ENCODE data around the gene PKD2L2. TPM values are rescaled to one million over a fixed set of nuclear protein-coding genes. Genes with fewer than 3 reads are reported as not detected.

PKD2L2 gene
- total RNA-seq, 2 experiments from 2014 or later: not detected

DNA sequence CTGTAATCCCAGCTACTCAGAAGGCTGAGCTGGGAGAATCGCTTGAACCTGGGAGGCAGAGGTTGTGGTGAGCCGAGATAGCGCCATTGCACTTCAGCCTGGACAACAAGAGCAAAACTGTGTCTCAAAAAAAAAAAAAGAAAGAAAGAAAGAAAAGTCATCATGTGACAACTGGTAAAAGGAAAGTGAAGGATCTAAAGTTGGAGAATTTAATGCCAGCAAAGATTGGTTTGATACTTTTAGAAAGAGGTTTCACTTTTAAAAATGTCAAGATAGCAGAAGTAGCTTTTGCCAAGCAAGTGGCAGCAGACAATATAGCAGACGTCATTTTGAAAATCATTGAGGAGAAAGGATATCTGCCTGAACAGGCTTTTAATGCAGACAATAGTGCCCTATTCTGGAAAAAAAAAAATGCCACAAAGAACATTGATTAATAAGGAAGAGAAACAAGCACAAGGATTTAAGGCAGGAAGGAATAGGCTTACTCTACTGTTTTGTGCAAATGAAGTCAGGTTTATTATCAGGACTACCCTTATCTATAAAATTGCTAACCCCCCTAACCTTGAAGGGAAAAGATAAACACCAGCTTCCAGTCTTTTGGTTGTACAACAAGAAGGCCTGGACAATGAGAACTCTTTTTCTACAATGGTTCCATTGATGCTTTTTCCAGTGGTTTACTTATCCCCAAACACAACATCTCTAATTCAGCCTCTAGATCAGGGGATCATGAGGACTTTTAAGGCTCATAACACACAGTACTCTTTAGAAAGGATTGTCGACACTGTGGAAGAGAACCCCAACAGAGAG, 12.0 kb downstream of the PKD2L2 start:
- POLR2A ChIA-PET: interaction anchor here (0.7 to 1.1 kb wide), 2 partner anchors 10 to 11 kb away, joined by 3 read pairs; no protein-coding TSS in a partner anchor

GRCh38 chr5:137902408-137903133, 13.3 kb downstream of the PKD2L2 start:
- H3K9me3 ChIP-seq (ENCODE audit: low read length): no peaks in the 10 kb centered on the region
- no peaks in the 10 kb centered on the region for H3K36me3 ChIP-seq (ENCODE audit: insufficient read depth, low read length)
- no peak for DNase-seq (ENCODE audit: low spot score)
- ChIA-PET CTCF (ENCODE audit: unreplicated experiment) (interaction anchor here (0.6 kb wide), 1 partner anchor 13 kb away, joined by 3 read pairs; the partner anchor contains the start of gene PKD2L2), POLR2A (interaction anchor here (1.1 to 1.3 kb wide), 2 partner anchors 8 to 13 kb away, joined by 3 to 8 read pairs; partner anchors contain the start of gene PKD2L2)
- no peak overlapping the region for H3K4me2 ChIP-seq (ENCODE audit: low read length)
- H3K4me3 ChIP-seq (ENCODE audit: low read depth, low read length, poor library complexity, severe bottlenecking): no peak overlapping the region
- H4K20me1 ChIP-seq (ENCODE audit: insufficient read depth, low read length): no peaks in the 10 kb centered on the region
- H3K79me2 ChIP-seq (ENCODE audit: insufficient read depth, low read depth, low read length): no peaks in the 10 kb centered on the region
- H3K9me2 ChIP-seq (ENCODE audit: insufficient read depth, low read length): no peaks in the 10 kb centered on the region
- intact Hi-C loops (cut with micrococcal nuclease; ENCODE audit: unreplicated experiment): no loop called here
- peaks cover 8% of the 10 kb centered on the region for H3K4me1 ChIP-seq (ENCODE audit: insufficient read depth, low read length, poor library complexity, severe bottlenecking)
- no peak overlapping the region for H3K27ac ChIP-seq (ENCODE audit: low read depth, low read length, poor library complexity, severe bottlenecking)
- no TSS peak for BruUV-seq (replicated peaks)
- no peak for TF ChIP-seq EZH2phosphoT487 (IDR thresholded peaks at IDR 0.05; ENCODE audit: borderline replicate concordance, low read depth, low read length)
- TF ChIP-seq CTCF (conservative IDR thresholded peaks at IDR 0.05; ENCODE audit: low read length): no peak
- H2AFZ ChIP-seq (ENCODE audit: low read length): no peak overlapping the region

More for the DNA sequence above, 12.0 kb downstream of the PKD2L2 start:
- H2AFZ ChIP-seq (ENCODE audit: low read length): no peak overlapping the region
- intact Hi-C loops (cut with micrococcal nuclease; ENCODE audit: unreplicated experiment): no loop called here
- BruUV-seq (replicated peaks): no TSS peak
- no peak overlapping the region for H3K27ac ChIP-seq (ENCODE audit: low read depth, low read length, poor library complexity, severe bottlenecking)
- no peak overlapping the region for H3K4me2 ChIP-seq (ENCODE audit: low read length)
- CTCF ChIA-PET (ENCODE audit: unreplicated experiment): no interaction called here
- no peaks in the 10 kb centered on the region for H3K79me2 ChIP-seq (ENCODE audit: insufficient read depth, low read depth, low read length)
- no peak overlapping the region for H3K4me3 ChIP-seq (ENCODE audit: low read depth, low read length, poor library complexity, severe bottlenecking)
- H3K36me3 ChIP-seq (ENCODE audit: insufficient read depth, low read length): no peaks in the 10 kb centered on the region
- DNase-seq (ENCODE audit: low spot score): no peak
- no peaks in the 10 kb centered on the region for H3K9me3 ChIP-seq (ENCODE audit: low read length)
- peaks cover 13% of the 10 kb centered on the region for H3K4me1 ChIP-seq (ENCODE audit: insufficient read depth, low read length, poor library complexity, severe bottlenecking)
- no peaks in the 10 kb centered on the region for H3K9me2 ChIP-seq (ENCODE audit: insufficient read depth, low read length)
- TF ChIP-seq EZH2phosphoT487 (IDR thresholded peaks at IDR 0.05; ENCODE audit: borderline replicate concordance, low read depth, low read length) (no peak), CTCF (conservative IDR thresholded peaks at IDR 0.05; ENCODE audit: low read length) (no peak)
- H4K20me1 ChIP-seq (ENCODE audit: insufficient read depth, low read length): no peaks in the 10 kb centered on the region

Data from OCI-LY7 (cell line).